ENCODE results near the gene ASPRV1. TPM values are rescaled to one million over a fixed set of nuclear protein-coding genes. Genes with fewer than 3 reads are reported as not detected.

Gene ASPRV1
- total and polyA plus RNA-seq, 10 of the 15 experiments (the other 5 are each of a cell fraction or from before 2014, with no cell fraction given) = 0.11 to 1.1 (median 0.33) TPM

DNA sequence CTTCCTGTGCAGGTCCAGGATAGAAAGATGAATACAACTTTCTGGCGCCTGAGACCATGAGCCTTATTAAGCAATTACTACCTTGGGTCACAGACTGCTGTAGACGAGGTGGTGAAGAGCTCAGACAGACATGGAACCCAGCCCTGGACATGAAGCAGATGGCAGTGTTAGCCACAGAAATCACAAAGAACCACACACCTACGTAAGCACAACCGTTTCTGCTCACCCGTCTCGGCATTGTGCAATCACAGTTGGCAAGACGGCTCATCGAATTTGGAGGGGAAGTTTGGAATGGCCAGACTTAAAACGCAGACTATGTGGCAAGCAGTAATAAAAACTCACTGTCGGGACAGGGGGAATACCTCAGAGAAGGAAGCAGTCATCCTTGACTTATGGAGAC, 24.3 kb upstream of the ASPRV1 start:
- Histone ChIP-seq H3K9ac (ENCODE audit: control insufficient read depth, insufficient read depth, low read length) (no peak overlapping the region), H3K36me3 (ENCODE audit: control insufficient read depth in 2 of 2, insufficient read depth in 2 of 2, low read length in 1 of 2) (no peaks in the 10 kb centered on the region), H3K4me2 (ENCODE audit: control insufficient read depth, insufficient read depth) (no peak overlapping the region), H3K4me1 (ENCODE audit: control insufficient read depth, insufficient read depth, low read length) (no peaks in the 10 kb centered on the region), H3K27ac (ENCODE audit: control insufficient read depth, insufficient read depth) (no peak overlapping the region), H3K27me3 (replicated peaks in 1 of 2; ENCODE audit: control insufficient read depth in 2 of 2, insufficient read depth in 2 of 2, low read length in 1 of 2) (no peaks in the 10 kb centered on the region), H3K4me3 (no peak overlapping the region), H3K79me2 (ENCODE audit: control insufficient read depth, insufficient read depth, low read length) (no peaks in the 10 kb centered on the region), H3K9me3 (replicated peaks; ENCODE audit: control insufficient read depth, insufficient read depth, low read length) (no peaks in the 10 kb centered on the region), H2AFZ (ENCODE audit: control insufficient read depth, low read depth, low read length) (no peak overlapping the region), H4K20me1 (ENCODE audit: control insufficient read depth, insufficient read depth) (no peaks in the 10 kb centered on the region)
- RAD21 ChIA-PET (ENCODE audit: unreplicated experiment) = no interaction called here
- SMC1A ChIA-PET (ENCODE audit: uncharacterized antibody, unreplicated experiment) = no interaction called here
- intact Hi-C loops (cut with micrococcal nuclease; ENCODE audit: unreplicated experiment) = no loop called here
- ATAC-seq (no peak), DNase-seq (ENCODE audit: low read depth, low spot score) (no peak), FAIRE-seq (no peak)
- WGBS (ENCODE audit: insufficient coverage, insufficient replicate concordance, low lambda C conversion rate, missing lambda C conversion rate) = 86% methylated on average over 10 of the region's 10 CpGs
- CTCF ChIA-PET = no interaction called here
- no TSS peak for BruUV-seq (replicated peaks)
- POLR2A ChIA-PET = no interaction called here
- in situ Hi-C loops (cut with MboI) = no loop called here
- TF ChIP-seq YBX1 (IDR thresholded peaks at IDR 0.05) (no peak), KAT2A (conservative IDR thresholded peaks at IDR 0.05; ENCODE audit: control insufficient read depth, low read depth, low read length) (no peak), TAF1 (IDR thresholded peaks at IDR 0.05; ENCODE audit: borderline replicate concordance, low read depth, low read length) (no peak), BCL3 (IDR thresholded peaks at IDR 0.05; ENCODE audit: borderline replicate concordance, insufficient read depth, low read depth, low read length, poor library complexity, severe bottlenecking) (no peak), NFXL1 (IDR thresholded peaks at IDR 0.05; ENCODE audit: borderline replicate concordance) (no peak), MYC (IDR thresholded peaks at IDR 0.05; ENCODE audit: insufficient read depth, insufficient read length, insufficient replicate concordance, low read length, severe bottlenecking) (no peak), PAX8 (IDR thresholded peaks at IDR 0.05) (no peak), RAD51 (IDR thresholded peaks at IDR 0.05) (no peak), RCOR1 (conservative IDR thresholded peaks at IDR 0.05; ENCODE audit: low read depth, low read length) (no peak), SUZ12 (IDR thresholded peaks at IDR 0.05; ENCODE audit: unreplicated experiment) (no peak), HSF1 (IDR thresholded peaks at IDR 0.05; ENCODE audit: low read depth, low read length) (no peak), IKZF2 (IDR thresholded peaks at IDR 0.05) (no peak), LARP7 (IDR thresholded peaks at IDR 0.05) (no peak)
- TF ChIP-seq, protein P1, sequence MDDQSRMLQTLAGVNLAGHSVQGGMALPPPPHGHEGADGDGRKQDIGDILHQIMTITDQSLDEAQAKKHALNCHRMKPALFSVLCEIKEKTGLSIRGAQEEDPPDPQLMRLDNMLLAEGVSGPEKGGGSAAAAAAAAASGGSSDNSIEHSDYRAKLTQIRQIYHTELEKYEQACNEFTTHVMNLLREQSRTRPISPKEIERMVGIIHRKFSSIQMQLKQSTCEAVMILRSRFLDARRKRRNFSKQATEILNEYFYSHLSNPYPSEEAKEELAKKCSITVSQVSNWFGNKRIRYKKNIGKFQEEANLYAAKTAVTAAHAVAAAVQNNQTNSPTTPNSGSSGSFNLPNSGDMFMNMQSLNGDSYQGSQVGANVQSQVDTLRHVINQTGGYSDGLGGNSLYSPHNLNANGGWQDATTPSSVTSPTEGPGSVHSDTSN (IDR thresholded peaks at IDR 0.05; ENCODE audit: insufficient replicate concordance, low read depth, low read length) = no peak
- TF ChIP-seq, protein P2, sequence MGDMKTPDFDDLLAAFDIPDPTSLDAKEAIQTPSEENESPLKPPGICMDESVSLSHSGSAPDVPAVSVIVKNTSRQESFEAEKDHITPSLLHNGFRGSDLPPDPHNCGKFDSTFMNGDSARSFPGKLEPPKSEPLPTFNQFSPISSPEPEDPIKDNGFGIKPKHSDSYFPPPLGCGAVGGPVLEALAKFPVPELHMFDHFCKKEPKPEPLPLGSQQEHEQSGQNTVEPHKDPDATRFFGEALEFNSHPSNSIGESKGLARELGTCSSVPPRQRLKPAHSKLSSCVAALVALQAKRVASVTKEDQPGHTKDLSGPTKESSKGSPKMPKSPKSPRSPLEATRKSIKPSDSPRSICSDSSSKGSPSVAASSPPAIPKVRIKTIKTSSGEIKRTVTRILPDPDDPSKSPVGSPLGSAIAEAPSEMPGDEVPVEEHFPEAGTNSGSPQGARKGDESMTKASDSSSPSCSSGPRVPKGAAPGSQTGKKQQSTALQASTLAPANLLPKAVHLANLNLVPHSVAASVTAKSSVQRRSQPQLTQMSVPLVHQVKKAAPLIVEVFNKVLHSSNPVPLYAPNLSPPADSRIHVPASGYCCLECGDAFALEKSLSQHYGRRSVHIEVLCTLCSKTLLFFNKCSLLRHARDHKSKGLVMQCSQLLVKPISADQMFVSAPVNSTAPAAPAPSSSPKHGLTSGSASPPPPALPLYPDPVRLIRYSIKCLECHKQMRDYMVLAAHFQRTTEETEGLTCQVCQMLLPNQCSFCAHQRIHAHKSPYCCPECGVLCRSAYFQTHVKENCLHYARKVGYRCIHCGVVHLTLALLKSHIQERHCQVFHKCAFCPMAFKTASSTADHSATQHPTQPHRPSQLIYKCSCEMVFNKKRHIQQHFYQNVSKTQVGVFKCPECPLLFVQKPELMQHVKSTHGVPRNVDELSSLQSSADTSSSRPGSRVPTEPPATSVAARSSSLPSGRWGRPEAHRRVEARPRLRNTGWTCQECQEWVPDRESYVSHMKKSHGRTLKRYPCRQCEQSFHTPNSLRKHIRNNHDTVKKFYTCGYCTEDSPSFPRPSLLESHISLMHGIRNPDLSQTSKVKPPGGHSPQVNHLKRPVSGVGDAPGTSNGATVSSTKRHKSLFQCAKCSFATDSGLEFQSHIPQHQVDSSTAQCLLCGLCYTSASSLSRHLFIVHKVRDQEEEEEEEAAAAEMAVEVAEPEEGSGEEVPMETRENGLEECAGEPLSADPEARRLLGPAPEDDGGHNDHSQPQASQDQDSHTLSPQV (IDR thresholded peaks at IDR 0.05) = no peak
